NCI-H526 (cell line): Measurements from ENCODE around the gene SH3PXD2A.

ENCODE experiments used
- DNase-seq, 2 experiments: peaks; one replicate each; lab custom pipeline; 2025; lab: John Stamatoyannopoulos, UW

SH3PXD2A gene

GRCh38 chr10:103559776-103560175, 295.6 kb downstream of the SH3PXD2A start:
- DNase-seq: no peak

- no peak for DNase-seq
These were observed 296.5 kb downstream of the SH3PXD2A start for GRCh38 chr10:103558911-103559310.

GRCh38 chr10:103557455-103557854, 297.9 kb downstream of the SH3PXD2A start:
- DNase-seq: peak in 1 of 2 experiments; percentile 15

- no peak for DNase-seq
These were observed 298.9 kb downstream of the SH3PXD2A start for GRCh38 chr10:103556383-103557007.

GRCh38 chr10:103555712-103556111, 299.7 kb downstream of the SH3PXD2A start:
- DNase-seq: peak in 1 of 2 experiments; percentile 24

GRCh38 chr10:103555325-103555649, 300.1 kb downstream of the SH3PXD2A start:
- no peak for DNase-seq

GRCh38 chr10:103554488-103555324, 300.7 kb downstream of the SH3PXD2A start:
- peak; percentile 43 to 82 for DNase-seq

- no peak for DNase-seq
These were observed 301.5 kb downstream of the SH3PXD2A start for GRCh38 chr10:103553743-103554487.

- no peak for DNase-seq
These were observed 302.3 kb downstream of the SH3PXD2A start for GRCh38 chr10:103552856-103553742.

- DNase-seq: no peak
These were observed 303.5 kb downstream of the SH3PXD2A start for GRCh38 chr10:103551619-103552602.

GRCh38 chr10:103550229-103550628, 305.1 kb downstream of the SH3PXD2A start:
- DNase-seq: no peak

GRCh38 chr10:103549349-103549685, 306.1 kb downstream of the SH3PXD2A start:
- DNase-seq: no peak

- peak; percentile 83 to 90 for DNase-seq
These were observed 306.6 kb downstream of the SH3PXD2A start for GRCh38 chr10:103548581-103549348.

- DNase-seq: peak; percentile 76 to 83
These were observed 307.4 kb downstream of the SH3PXD2A start for GRCh38 chr10:103548006-103548405.

GRCh38 chr10:103547391-103547946, 307.9 kb downstream of the SH3PXD2A start:
- DNase-seq: peak in 1 of 2 experiments; percentile 66

- no peak for DNase-seq
These were observed 309.0 kb downstream of the SH3PXD2A start for GRCh38 chr10:103546401-103546800.

- peak in 1 of 2 experiments; percentile 21 for DNase-seq
These were observed 309.6 kb downstream of the SH3PXD2A start for GRCh38 chr10:103545771-103546281.

GRCh38 chr10:103545366-103545765, 310.0 kb downstream of the SH3PXD2A start:
- DNase-seq: no peak

- DNase-seq: no peak
These were observed 310.6 kb downstream of the SH3PXD2A start for GRCh38 chr10:103544657-103545310.
